CD4-positive, alpha-beta T cell (primary cell): ENCODE data around the gene CENPQ. TPM values are rescaled to one million over a fixed set of nuclear protein-coding genes. Genes with fewer than 3 reads are reported as not detected.

Experiments used
- ATAC-seq: fragments of 200-7000 bp; cut with Tn5 transposase; one replicate; pipeline ENCODE4 v1.10.0; 2022; ENCODE audit warnings: mild to moderate bottlenecking; ENCODE audit not compliant: poor library complexity
- CTCF ChIA-PET: fragments of 350-600 bp; sonication (Branson Sonifier 250); formaldehyde crosslinking; loops from one replicate; lab custom pipeline; 2021; ENCODE audit warnings: antibody characterized with exemption, inconsistent platforms; lab: Charles Lee
- POLR2A ChIA-PET: fragments of 350-600 bp; sonication (Branson Sonifier 250); formaldehyde crosslinking; loops from one replicate; lab custom pipeline; 2021; ENCODE audit warnings: antibody characterized with exemption, inconsistent platforms; lab: Charles Lee
- DNase-seq, 14 experiments: peaks; one replicate each; pipeline ENCODE4 v3.0.0-alpha.2; 2013 to 2020; ENCODE audit warnings: mixed read lengths in 2 of 14
- H3K27ac ChIP-seq, 2 donors: one replicate each; pipeline versions ENCODE4 v1.5.1 to v1.7.0; 2013; ENCODE audit warnings: low read length in 2 of 2, low read depth in 1 of 2, mild to moderate bottlenecking in 1 of 2
- H3K27me3 ChIP-seq, 2 experiments: 1 replicate in 1 of 2; 2 replicates in 1 of 2; pipeline versions ENCODE4 v1.6.1 to v1.7.0; 2013; ENCODE audit warnings: low read length in 2 of 2, control low read depth in 1 of 2, mild to moderate bottlenecking in 1 of 2, moderate library complexity in 1 of 2; ENCODE audit not compliant: insufficient read depth in 2 of 2, control insufficient read depth in 1 of 2
- H3K36me3 ChIP-seq: one replicate; pipeline ENCODE4 v1.6.1; 2013; ENCODE audit warnings: low read length, control low read depth; ENCODE audit not compliant: insufficient read depth
- H3K4me1 ChIP-seq: one replicate; pipeline ENCODE4 v1.6.1; 2013; ENCODE audit warnings: low read length, control low read depth; ENCODE audit not compliant: insufficient read depth
- H3K4me3 ChIP-seq: one replicate; pipeline ENCODE4 v1.5.1; 2013; ENCODE audit warnings: mild to moderate bottlenecking, low read length, moderate library complexity
- H3K9me3 ChIP-seq, 2 experiments: 1 replicate in 1 of 2; 2 replicates in 1 of 2; pipeline versions ENCODE4 v1.6.1 to v1.7.0; 2013; ENCODE audit warnings: low read length in 2 of 2, mild to moderate bottlenecking in 2 of 2, control low read depth in 1 of 2, moderate library complexity in 1 of 2; ENCODE audit not compliant: control insufficient read depth in 1 of 2, insufficient read depth in 1 of 2
- H3K27ac Mint-ChIP-seq: one replicate; pipeline ENCODE4 v1.8.0; 2020; ENCODE audit warnings: mixed read lengths
- H3K27me3 Mint-ChIP-seq: one replicate; pipeline ENCODE4 v1.8.0; 2021; ENCODE audit warnings: mixed read lengths
- H3K36me3 Mint-ChIP-seq: one replicate; pipeline ENCODE4 v1.8.0; 2021; ENCODE audit warnings: low read depth, mixed read lengths
- H3K4me1 Mint-ChIP-seq: one replicate; pipeline ENCODE4 v1.8.0; 2021; ENCODE audit warnings: low read depth, mixed read lengths
- H3K4me3 Mint-ChIP-seq: one replicate; pipeline ENCODE4 v1.8.0; 2020; ENCODE audit warnings: mild to moderate bottlenecking, mixed read lengths
- H3K9me3 Mint-ChIP-seq: one replicate; pipeline ENCODE4 v1.8.0; 2020; ENCODE audit warnings: mixed read lengths
- intact Hi-C, 2 experiments: fragments of 100-400 bp; cut with DNase I in 1 of 2; cut with micrococcal nuclease in 1 of 2; formaldehyde crosslinking; loops; one replicate each; pipeline versions ENCODE4 v1.15.1 to v1.9.0; 2023 to 2025; cut with DNase I, micrococcal nuclease
- total RNA-seq, 174 experiments: library from RNA in 2 of 174; stranded (reverse) in 2 of 174; gene quantifications; one replicate each; pipeline ENCODE4 v1.2.3 and lab custom pipeline; 2021 to 2026
- TF ChIP-seq, protein P1 (sequence below): fragments of 200-600 bp; IDR thresholded peaks from one replicate; pipeline ENCODE4 v1.8.0; 2022; ENCODE audit warnings: antibody characterized with exemption, mild to moderate bottlenecking

The CENPQ gene
- total RNA-seq, 2 experiments from 2014 or later: 0.14 to 0.30 TPM

DNA sequence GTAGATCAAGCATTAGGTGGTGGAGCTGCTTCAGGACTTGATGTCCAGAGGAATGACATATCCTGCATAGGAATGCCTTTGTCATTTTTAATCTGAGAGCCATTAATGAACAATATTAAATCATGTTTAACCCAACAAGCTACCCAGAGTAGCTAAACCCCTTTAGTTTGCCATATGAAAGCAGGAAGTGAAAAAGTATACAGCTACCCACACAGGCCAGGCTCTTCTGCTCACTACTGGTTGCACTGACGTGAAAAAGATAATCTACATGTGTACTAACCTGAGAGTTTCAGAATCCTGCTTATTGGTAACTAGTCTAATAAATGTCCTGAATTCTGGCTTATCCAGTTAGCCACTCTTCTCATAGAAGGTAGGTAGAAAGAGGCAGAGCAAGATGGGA is 56.5 kb downstream of the CENPQ start:
- H3K27ac Mint-ChIP-seq: no peak overlapping the region
- CTCF ChIA-PET: no interaction called here
- TF ChIP-seq, protein P1, sequence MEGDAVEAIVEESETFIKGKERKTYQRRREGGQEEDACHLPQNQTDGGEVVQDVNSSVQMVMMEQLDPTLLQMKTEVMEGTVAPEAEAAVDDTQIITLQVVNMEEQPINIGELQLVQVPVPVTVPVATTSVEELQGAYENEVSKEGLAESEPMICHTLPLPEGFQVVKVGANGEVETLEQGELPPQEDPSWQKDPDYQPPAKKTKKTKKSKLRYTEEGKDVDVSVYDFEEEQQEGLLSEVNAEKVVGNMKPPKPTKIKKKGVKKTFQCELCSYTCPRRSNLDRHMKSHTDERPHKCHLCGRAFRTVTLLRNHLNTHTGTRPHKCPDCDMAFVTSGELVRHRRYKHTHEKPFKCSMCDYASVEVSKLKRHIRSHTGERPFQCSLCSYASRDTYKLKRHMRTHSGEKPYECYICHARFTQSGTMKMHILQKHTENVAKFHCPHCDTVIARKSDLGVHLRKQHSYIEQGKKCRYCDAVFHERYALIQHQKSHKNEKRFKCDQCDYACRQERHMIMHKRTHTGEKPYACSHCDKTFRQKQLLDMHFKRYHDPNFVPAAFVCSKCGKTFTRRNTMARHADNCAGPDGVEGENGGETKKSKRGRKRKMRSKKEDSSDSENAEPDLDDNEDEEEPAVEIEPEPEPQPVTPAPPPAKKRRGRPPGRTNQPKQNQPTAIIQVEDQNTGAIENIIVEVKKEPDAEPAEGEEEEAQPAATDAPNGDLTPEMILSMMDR: no peak

DNA sequence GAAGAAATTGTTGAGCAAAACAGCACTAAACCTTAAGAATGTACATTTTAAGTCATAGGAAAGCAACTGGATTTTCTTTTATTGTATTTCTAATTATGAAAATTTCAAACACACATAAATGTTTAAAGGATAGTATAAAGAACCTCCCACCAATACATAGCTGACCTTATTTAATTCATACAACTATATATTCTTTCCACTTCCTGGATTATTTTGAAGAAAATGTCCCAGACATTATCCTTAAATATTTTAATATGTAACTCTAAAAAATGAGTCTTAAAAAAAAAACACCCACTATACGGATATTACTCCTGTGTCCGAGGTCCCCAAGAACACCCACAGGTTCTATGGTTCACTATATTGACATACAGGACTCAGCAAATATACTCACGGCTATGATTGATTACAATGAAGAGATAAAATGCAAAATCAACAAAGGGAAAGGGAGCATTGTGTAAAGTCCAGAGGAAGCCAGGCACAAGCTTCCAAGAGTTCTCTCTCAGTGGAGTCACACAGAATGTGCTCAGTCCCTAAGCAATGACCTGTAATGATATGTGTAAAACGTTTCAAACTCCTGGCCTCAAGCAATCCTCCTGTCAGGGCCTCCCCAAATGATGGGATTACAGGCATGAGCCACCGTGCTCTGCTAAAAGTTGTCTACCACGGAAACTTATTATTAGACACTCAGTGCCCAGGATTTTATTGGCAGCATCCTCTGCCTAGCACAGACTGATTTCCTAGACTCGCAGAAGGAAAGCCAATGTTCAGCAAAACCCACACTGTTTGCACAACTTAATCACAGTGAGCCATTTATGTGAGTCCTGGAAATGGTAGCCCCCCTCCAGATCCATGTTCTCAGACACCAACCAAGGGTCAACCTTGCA is 59.8 kb downstream of the CENPQ start:
- ATAC-seq (no peak), DNase-seq (no peak)
- Mint-ChIP-seq H3K36me3 (no peaks in the 10 kb centered on the region), H3K4me3 (no peak overlapping the region), H3K27me3 (no peaks in the 10 kb centered on the region), H3K9me3 (no peaks in the 10 kb centered on the region), H3K27ac (no peak overlapping the region), H3K4me1 (no peaks in the 10 kb centered on the region)
- no peaks in the 10 kb centered on the region for H3K36me3 ChIP-seq
- no peaks in the 10 kb centered on the region for H3K9me3 ChIP-seq
- POLR2A ChIA-PET: no interaction called here
- no peak overlapping the region for H3K4me3 ChIP-seq
- H3K27ac ChIP-seq: no peak overlapping the region
- no peaks in the 10 kb centered on the region for H3K4me1 ChIP-seq
- intact Hi-C loops: no loop called here
- CTCF ChIA-PET: no interaction called here
- no peaks in the 10 kb centered on the region for H3K27me3 ChIP-seq
- TF ChIP-seq, protein P1: no peak

More for the DNA sequence above, 56.5 kb downstream of the CENPQ start:
- Histone ChIP-seq H3K36me3 (no peaks in the 10 kb centered on the region), H3K4me3 (no peak overlapping the region), H3K27ac (no peak overlapping the region), H3K27me3 (no peaks in the 10 kb centered on the region), H3K9me3 (no peaks in the 10 kb centered on the region), H3K4me1 (no peaks in the 10 kb centered on the region)
- ATAC-seq (no peak), DNase-seq (no peak)
- H3K4me3 Mint-ChIP-seq: no peak overlapping the region
- no peaks in the 10 kb centered on the region for H3K4me1 Mint-ChIP-seq
- peaks cover 4% of the 10 kb centered on the region for H3K27me3 Mint-ChIP-seq
- intact Hi-C loops: no loop called here
- POLR2A ChIA-PET: no interaction called here
- no peaks in the 10 kb centered on the region for H3K9me3 Mint-ChIP-seq
- H3K36me3 Mint-ChIP-seq: no peaks in the 10 kb centered on the region

DNA sequence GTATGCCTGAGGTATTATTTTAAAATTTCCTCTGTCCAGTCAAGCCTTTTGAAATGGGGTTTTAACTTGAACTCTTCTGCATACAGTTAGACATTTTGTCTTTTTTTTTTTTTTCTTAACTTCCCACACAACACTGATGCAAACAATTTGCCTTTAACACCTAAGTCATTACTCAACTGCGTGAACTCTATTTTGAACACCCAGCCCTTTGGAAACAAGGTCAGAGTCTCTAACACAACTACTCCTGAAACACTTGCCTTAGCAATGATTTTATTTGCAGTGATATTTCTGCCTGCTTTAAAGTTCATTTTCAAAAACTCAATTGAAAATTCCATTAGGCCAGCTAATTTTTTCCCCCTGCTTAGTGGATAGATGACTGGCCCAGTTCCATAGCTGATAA is 60.7 kb downstream of the CENPQ start:
- CTCF ChIA-PET: no interaction called here
- H3K36me3 Mint-ChIP-seq: no peaks in the 10 kb centered on the region
- no peaks in the 10 kb centered on the region for H3K4me1 ChIP-seq
- no peaks in the 10 kb centered on the region for H3K4me1 Mint-ChIP-seq
- H3K36me3 ChIP-seq: no peaks in the 10 kb centered on the region
- no peaks in the 10 kb centered on the region for H3K9me3 ChIP-seq
- TF ChIP-seq, protein P1: no peak
- no peak overlapping the region for H3K27ac Mint-ChIP-seq
- H3K4me3 Mint-ChIP-seq: no peak overlapping the region
- no peak for ATAC-seq
- H3K27me3 Mint-ChIP-seq: peaks cover 4% of the 10 kb centered on the region
- intact Hi-C loops: no loop called here
- no peak overlapping the region for H3K4me3 ChIP-seq
- no peak overlapping the region for H3K27ac ChIP-seq
- POLR2A ChIA-PET: no interaction called here
- no peaks in the 10 kb centered on the region for H3K27me3 ChIP-seq
- H3K9me3 Mint-ChIP-seq: no peaks in the 10 kb centered on the region
- DNase-seq: no peak
